GM12864 (cell line): Measurements from ENCODE around the gene CAPNS1.

Source experiments
- DNase-seq: peaks from one replicate; pipeline ENCODE4 v3.0.0-alpha.2; 2011; ENCODE audit warnings: low read depth
- H3K4me3 ChIP-seq: 2 replicates; pipeline ENCODE4 v1.5.1; 2011; ENCODE audit warnings: mild to moderate bottlenecking, low read depth, low read length, control low read depth
- CTCF ChIP-seq: IDR thresholded peaks from 2 replicates; pipeline ENCODE4 v1.5.1; 2011; ENCODE audit warnings: low read depth, mild to moderate bottlenecking, moderate library complexity, low read length, control low read depth, inconsistent platforms; ENCODE audit errors: missing control alignments

CAPNS1 gene

GRCh38 chr19:36114721-36115452, 25.0 kb upstream of the CAPNS1 start, which contains the start of gene POLR2I:
POLR2I (minus strand) TSS chr19:36114875; CDS start chr19:36114856, 19 bp downstream.
- peak within 1 kb of the TSS; percentile 69 for H3K4me3 ChIP-seq
- DNase-seq = peak; percentile 99
- no peak for TF ChIP-seq CTCF

- DNase-seq = no peak
- H3K4me3 ChIP-seq = peak within 1 kb of the TSS; percentile 69
- TF ChIP-seq CTCF = no peak
These were observed 24.2 kb upstream of the CAPNS1 start, which contains the start of gene TBCB for GRCh38 chr19:36115453-36116343. TBCB (plus strand) TSS chr19:36115468; CDS start chr19:36115561, 93 bp downstream.

- TF ChIP-seq CTCF = no peak
- peak overlapping the region; percentile 69 for H3K4me3 ChIP-seq
- DNase-seq = no peak
These were observed 23.6 kb upstream of the CAPNS1 start for GRCh38 chr19:36116344-36116637.

- no peak overlapping the region for H3K4me3 ChIP-seq
- no peak for DNase-seq
- TF ChIP-seq CTCF = no peak
These were observed 19.5 kb upstream of the CAPNS1 start for GRCh38 chr19:36120092-36120983.

GRCh38 chr19:36120984-36121358, 18.9 kb upstream of the CAPNS1 start:
- DNase-seq = no peak
- no peak overlapping the region for H3K4me3 ChIP-seq
- TF ChIP-seq CTCF = no peak

- H3K4me3 ChIP-seq = no peak overlapping the region
- no peak for TF ChIP-seq CTCF
- DNase-seq = no peak
These were observed 18.3 kb upstream of the CAPNS1 start for GRCh38 chr19:36121486-36122124.
